NCI-H1930 (cell line): ENCODE results near the gene TIGD1.
"Not testable (repeated sequence)": the region's sequence is repeated elsewhere in the genome, so short reads cannot be mapped to it uniquely, and the experiment has no call there.

Experiments used
- DNase-seq, 2 experiments: peaks; one replicate each; lab custom pipeline; 2025; lab: John Stamatoyannopoulos, UW

Gene TIGD1

DNA sequence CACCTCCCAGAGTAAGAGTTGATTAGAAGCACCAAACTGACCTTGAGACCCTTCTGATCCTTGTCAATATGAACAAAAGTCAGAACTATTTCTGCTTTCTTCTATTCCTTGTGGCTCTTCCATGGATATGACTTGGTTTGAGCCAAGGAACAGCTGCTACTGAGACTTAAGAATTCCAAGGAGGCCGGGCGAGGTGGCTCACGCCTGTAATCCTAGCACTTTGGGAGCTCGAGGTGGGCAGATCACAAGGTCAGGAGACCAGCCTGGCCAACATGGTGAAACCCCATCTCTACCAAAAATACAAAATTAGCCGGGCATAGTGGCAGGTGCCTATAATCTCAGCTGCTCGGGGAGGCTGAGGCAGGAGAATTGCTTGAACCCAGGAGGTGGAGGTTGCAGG is 20.1 kb upstream of the TIGD1 start:
- DNase-seq = not testable (repeated sequence)

DNA sequence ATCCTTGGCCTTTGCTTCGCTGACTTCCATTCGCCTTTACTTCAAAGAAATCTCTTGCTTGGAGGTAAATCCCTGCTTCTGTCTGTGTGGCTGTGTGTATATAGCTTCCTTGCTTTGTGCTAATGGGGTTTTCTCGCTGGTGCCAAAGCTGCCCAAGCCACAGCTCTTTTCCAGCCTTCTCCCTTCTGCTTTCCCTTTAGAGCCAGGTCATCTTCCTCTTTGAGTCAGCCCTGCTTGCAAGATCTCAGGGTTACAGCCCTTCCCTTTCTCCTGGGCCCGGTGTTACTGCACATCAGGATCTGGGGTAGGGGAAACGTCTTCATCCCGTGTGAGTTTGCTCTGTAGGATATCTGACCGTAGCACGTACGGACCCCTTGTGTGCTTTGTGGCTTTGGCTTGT is 19.2 kb upstream of the TIGD1 start:
- DNase-seq = no peak

DNA sequence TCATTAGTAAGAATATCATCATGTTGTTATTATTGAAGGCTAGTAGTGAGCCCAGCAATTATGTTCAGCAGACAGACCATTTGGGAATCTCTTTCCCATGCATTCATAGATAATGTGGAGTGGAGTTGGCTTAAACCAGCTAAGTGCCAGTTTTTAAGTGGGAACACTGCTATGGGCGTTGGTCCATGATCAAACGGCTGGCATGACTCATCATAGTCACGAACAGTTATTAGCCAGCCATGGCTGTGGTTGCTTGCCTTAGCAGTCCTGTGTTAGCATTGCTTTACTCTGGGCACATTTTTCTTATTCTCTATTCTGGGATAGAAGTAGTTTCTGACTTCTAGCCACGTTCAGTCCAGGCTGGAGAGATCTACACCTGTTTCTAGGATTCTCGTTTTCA is 17.8 kb upstream of the TIGD1 start:
- no peak for DNase-seq

DNA sequence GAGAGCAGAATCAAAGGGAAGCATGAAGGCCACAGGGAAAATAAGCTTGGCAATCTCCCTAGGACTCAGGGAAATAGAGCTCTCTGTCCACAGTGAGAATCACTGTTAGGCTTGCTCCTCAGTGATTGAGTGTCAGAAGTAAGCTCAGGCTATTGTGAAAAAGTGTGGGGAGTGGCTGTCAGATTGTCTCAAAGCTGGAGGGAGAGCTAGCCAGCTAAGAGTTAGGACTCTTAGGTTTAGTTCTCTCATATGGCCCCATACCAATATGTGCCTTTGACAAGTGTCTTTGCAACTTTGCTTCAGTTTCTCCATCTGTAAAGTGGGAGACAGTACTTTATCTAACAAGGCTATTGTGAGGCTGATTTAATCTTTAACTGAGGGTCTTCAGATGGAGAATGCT is 17.4 kb upstream of the TIGD1 start:
- DNase-seq = no peak

DNA sequence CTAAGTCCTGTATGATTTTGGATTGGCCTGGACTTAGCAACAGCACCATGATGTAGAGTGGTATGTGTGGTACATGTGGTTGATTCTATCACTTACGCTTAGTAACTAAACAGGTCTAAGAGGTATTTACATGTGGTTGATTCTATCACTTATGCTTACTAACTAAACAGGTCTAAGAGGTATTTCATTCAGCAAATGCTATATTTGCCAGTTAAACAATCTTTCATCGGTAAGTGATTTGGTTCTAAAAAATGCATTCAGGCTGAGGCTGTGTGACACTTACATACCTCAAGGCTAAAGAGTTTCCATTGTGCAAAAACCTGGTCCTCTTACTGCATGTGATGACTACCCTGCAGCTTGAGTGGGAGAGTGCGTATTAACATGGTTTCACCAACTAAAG is 13.2 kb upstream of the TIGD1 start:
- DNase-seq = no peak

DNA sequence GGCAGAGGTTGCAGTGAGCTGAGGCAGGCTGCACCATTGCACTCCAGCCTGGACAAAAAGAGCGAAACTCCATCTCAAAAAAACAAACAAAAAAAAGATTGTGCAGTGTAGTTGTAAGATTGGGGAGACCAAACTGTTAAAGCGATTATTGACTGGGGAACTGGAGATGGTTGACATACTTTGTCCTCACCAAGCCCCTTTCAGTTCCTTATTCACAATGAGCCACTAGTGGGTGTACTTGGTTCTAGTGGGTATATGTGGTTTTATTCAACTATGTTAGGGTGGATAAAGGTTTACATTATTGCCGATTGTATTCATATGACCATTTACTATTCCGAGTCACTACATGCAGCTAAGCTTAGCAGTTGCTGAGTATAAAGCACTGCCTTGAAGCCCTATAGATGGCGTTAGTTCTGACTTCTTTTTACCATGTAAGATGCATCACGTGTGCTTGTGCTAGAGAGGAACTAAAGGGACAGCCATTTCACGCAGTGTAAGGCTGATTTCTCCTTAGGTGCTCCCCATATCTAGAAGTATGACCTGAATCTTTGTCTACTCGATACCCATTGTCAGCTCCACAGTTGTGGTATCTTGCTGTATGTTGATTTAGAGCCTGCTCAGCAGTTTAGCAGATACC is 12.3 kb upstream of the TIGD1 start:
- no peak for DNase-seq

DNA sequence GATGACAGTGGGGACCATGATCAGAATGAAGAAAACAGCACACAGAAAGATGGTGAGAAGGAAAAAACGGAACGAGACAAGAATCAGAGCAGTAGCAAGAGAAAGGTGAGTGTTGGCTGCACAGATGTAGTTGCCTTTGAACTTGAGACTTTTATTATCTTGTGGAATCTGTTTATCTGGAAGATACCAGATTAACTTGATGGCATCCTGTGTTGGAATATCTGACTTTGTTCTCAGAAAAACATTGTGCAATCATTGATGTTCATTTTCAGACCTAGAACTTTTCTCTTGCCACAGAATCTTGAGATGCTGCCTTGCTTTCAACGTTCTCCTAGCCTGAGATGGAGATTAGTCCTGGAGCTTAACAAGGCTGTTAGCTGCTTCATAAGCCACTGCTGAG is 6.1 kb upstream of the TIGD1 start:
- DNase-seq = no peak

DNA sequence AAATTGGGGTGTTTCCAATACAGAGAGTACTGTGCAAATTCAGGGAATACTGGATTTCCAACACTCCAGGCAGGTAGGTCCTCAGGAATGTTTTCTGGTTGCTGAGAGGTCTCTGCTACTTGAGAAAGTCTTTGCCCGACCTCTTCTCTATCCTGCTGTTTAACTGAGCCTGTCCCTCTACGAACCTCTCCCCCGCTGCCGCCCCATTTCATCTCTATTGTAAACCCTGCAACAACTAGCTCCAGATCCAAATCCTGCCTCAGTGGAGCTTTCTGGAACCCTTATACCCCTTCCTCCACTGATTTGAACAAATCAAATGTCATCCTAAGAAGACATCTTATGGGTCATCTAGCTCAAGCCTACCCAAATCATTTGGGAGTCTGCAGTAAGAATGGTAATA is 1.4 kb upstream of the TIGD1 start:
- no peak for DNase-seq

DNA sequence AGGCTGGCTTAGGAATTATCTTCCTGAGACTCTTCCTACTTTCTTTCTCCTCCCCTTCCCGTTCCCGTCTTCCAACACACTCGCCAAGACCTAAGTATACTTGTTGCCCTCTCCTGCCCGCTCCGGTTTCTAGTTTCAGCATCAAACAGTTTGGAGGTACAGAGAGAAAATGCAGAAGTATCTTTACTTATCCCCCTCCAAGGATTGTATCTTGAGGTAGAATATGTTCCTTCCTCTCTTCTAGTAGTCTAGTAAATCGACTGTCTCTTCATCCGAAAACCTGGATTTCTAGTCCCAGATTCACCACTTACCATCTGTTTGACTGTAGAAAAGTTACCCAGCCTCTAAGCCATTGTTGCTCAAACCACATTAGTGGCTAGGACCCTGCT is 887 bp upstream of the TIGD1 start:
- DNase-seq = no peak

DNA sequence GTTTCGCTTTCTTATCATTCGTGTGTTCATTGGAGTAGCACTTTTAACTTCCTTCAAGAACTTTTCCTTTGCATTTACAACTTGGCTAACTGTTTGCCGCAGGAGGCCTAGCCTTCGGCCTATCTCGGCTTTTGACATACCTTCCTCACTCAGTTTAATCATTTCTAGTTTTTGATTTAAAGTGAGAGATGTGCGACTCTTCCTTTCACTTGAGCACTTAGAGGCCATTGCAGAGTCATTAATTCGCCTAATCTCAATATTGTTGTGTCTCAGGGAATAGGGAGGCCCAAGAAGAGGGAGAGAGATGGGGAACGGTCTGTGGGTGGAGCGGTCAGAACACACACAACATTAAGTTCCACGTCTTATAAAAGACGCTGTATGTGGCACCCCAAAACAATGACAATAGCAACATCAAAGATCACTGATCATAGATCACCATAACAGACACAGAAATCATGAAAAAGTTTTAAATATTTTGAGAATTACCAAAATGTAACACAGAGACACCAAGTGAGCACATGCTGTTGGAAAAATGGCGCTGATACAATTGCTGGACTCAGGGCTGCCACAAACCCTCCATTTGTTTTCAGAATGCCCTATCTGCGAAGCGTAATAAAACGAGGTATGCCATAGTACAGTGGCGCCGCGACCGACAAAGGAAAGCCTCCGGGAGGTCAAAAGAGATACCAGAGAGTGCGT is 553 bp downstream of the TIGD1 start:
- no peak for DNase-seq

DNA sequence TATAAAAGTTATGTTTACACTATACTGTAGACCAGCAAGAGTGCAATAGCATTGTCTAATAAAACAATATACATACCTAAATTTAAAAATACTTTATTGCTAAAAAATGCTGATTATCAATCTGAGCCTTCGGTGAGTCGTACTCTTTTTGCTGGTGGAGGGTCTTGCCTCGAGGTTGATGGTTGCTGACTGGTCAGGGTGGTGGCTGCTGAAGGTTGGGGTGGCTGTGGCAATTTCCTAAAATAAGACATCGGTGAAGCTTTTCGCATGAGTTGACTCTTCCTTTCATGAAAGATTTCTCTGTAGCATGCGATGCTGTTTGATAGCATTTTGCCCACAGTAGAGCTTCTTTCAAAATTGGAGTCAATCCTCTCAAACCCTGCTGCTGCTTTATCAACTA is 2.4 kb downstream of the TIGD1 start:
- DNase-seq = no peak

DNA sequence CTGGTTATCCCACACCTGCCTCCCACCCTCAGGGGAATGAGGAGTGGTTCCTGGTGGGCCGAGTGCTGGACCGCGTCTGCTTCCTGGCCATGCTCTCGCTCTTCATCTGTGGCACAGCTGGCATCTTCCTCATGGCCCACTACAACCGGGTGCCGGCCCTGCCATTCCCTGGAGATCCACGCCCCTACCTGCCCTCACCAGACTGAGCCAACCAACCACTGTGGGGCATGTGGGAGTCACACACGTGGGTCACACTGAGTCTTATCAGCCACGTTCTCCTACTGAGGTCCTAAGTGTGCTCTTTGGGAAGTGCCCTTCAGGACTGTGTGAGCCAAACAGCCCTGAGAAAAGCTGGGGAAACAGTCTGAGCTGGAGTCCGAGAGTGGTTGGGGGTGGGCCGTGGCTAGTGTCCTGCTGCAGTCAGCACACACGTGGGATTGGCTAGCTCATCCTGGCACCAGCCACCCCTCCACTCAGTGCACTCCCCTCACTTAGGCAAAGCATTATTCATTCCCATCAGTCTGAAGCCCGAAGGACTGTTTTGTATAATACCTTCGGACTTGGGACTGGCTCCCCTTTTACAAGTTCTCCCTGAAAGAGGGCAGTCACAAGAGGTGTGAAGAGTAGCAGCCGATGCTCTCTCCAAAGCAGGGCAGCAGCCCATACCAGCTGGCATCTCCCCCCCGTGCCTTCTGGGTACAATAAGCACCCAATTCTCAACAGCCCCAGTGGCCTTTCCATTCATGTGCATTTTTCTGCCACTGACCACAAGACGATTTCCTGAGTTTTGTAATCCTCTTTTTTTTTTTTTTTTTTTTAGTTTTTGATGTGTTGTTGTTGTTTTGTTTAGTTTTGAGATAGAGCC is 4.6 kb downstream of the TIGD1 start:
- DNase-seq = no peak

DNA sequence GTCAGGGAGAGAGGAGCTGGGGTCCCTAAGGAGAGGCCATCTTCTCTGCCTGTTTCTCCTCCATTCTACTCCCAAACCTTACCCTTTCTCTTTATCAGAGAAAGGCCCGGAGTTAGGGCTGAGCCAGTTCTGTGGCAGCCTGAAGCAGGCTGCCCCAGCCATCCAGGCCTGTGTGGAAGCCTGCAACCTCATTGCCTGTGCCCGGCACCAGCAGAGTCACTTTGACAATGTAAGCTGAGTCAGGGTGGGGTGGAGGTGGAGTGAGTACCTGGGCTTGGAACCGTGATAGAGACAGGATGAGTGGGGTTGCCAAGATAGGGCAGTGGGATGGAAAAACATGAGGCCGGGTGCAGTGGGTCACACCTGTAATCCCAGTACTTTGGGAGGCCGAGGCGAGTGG is 5.7 kb downstream of the TIGD1 start:
- DNase-seq = no peak

DNA sequence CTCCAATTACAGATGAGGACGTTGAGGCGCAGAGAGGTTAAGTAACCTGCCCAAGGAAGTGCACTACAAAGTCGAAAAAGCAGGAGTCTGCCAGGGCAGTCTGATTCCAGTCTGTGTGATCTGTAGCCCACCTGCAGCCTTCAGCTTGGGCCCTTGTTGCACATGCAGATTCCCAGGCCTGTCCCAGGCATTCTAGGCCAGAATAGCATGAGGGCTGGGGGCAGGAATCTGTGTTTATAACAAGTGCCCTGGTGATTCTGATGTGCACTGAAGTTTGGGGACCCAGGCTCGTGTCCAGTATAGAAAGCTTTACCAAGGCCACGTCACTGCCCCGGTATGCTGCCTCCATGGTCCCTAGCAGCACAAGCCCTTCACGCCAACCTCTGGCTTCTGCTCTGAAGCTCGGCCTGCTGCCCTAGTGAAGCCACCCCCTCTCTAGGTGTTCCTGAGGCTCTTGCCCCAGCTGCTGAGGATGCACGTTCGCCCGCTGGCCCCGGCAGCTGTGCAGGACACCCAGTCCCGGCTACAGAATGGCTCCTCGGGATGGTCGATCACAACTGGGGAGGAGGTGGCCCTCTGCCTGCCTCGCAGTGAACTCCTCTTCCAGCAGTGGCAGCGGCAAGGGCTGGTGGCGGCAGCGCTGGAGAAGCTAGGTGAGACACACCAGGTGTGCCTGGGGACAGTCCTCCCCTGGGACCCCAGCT is 6.3 kb downstream of the TIGD1 start:
- DNase-seq = no peak

DNA sequence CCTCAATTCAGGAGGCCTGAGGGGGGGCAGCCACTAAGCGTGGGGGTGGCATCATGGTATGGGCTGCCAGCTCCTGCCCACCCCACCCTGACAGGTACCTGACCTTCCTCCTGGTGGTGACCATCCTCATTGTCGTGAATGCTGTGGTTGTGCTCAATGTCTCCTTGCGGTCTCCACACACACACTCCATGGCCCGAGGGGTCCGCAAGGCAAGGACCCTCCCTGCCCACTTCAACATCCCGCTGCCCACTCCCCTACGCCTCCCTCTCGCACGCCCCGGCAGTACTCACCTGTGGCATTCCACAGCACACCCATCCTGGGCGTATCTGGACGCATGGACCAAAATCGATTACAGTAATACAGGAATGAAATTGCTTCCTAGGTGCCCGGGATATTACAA is 6.9 kb downstream of the TIGD1 start:
- no peak for DNase-seq

DNA sequence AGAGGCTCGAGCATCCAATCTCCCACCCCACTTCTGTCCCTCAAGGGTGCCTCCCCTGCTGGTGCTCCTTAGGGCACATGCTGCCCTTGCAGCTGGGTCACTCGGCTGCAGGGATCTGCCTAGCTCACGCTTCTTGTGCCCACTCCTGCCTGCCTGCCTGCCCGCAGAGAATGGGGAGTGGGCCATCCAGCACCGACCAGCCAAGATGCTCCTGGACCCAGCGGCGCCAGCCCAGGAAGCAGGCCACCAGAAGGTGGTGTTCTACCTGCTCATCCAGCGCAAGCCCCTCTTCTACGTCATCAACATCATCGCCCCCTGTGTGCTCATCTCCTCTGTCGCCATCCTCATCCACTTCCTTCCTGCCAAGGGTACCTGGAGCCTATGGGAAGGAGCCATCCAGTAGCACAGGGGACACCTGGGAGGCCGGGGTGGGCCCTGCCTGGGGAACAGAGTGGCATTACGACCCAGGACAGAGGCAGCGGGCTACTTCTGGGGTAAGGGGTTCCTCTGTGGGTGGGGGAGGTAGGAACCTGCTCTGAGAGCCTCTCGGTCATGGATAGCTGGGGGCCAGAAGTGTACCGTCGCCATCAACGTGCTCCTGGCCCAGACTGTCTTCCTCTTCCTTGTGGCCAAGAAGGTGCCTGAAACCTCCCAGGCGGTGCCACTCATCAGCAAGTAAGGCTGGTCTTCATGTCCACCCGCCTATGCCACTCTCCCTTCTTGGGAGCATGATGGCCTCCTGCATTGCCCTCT is 7.5 kb downstream of the TIGD1 start:
- DNase-seq = no peak

DNA sequence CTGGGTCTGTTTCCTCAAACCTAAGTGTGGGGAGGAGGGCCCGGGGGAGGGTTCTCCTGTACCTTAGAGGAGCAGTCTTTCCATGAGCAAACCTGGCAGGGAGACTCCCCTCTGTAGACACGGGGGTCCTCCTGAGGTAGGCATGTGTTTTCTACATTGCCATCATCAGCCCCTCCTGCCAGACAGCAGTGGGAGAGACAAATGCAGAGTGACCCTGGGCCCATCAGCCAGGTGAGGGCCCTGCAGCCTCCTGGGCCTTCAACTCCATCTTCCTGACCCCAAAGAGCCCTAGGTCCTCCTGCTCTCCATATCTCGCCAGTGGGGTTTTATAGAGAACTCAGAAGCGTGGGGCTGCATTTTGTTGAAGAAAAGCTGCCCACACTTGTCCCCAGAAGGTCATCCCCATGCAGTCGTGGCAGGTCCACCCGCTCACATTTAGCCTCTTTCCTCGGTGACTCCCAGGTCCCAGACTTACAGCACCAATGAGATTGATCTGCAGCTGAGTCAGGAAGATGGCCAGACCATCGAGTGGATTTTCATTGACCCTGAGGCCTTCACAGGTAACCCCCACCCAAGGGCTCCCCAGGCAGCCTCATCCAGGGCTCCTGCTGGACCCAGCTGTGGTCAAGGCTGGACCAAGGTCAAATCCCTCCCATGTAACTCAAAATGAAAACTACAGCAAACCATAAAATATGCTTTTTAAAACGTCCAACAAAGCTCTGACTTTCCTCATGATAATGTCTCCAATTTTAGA is 8.2 kb downstream of the TIGD1 start:
- no peak for DNase-seq

DNA sequence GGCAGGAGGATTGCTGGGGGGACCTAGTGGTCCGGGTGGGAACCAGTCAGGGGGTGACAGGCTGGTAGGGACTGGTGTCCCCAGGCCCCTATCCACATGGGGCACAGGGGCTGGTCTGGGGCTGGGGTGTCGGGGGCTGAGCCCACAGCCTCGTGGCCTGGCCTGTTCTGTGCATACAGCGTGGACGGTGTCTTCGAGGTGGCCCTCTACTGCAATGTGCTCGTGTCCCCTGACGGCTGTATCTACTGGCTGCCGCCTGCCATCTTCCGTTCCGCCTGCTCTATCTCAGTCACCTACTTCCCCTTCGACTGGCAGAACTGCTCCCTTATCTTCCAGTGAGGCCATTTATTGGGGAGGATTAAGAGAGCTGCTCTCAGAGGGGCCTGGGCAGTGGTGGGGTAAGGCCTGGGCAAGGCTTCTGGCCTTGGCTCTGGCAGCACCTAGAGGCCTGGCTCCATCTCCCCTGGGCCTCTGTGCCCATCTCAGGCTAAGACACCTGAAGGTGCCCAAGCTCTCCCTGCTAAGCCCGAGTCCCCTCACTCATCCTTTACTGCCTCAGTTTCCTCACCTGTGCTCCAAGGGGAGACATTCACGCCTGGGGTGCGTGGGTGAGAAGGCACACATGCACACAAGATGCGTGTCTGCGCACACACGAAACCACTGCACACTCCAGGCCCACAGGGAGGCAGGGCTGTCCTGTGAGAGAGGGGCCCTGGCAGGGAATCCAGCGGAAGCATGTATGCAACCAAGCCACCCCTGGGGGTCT is 9.0 kb downstream of the TIGD1 start:
- DNase-seq = no peak

DNA sequence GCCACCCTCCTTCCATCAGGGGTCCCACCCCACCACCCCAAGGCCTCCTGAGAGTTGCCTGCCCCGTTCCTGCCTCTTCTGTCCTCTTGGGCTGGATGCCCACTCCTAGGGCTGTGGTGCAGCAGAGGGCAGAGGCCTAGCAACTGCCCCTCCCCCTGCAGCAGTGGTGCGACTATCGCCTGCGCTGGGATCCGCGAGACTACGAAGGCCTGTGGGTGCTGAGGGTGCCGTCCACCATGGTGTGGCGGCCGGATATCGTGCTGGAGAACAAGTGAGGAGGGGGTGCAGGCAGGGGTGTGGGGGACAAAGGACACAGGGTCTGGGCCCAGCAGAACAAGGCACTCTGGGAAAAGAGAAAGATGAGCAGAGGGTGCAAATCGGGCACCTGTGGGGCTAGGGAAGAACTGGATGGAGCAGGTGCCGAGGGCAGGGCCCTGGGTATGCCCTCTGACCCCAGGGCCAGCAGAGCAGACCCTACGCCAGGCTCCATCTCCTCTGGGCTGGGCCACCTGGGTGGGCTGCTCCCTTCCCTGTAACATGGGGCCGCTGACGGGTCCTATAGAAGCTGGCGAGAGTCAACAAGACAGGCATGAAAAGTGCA is 9.8 kb downstream of the TIGD1 start:
- DNase-seq = no peak
